Suppressor macrophage treated with lipopolysaccharide for 1 hour (primary cell): Measurements from ENCODE around the gene SH2D3A.
A peak's percentile ranks its signal among the peaks of the same experiment; 100 is the strongest.
"Not testable (repeated sequence)": the region's sequence is repeated elsewhere in the genome, so short reads cannot be mapped to it uniquely, and the experiment has no call there.

Source experiments
- DNase-seq, 3 donors: peaks; one replicate each; pipeline ENCODE4 v3.0.0-alpha.2; 2020 to 2022

SH2D3A gene

GRCh38 chr19:6767357-6768235 is at the start of gene SH2D3A:
SH2D3A (minus strand) TSS chr19:6767435; CDS start chr19:6763748, 3,687 bp downstream.
- DNase-seq = peak; percentile 96 to 99 (median 97)

DNA sequence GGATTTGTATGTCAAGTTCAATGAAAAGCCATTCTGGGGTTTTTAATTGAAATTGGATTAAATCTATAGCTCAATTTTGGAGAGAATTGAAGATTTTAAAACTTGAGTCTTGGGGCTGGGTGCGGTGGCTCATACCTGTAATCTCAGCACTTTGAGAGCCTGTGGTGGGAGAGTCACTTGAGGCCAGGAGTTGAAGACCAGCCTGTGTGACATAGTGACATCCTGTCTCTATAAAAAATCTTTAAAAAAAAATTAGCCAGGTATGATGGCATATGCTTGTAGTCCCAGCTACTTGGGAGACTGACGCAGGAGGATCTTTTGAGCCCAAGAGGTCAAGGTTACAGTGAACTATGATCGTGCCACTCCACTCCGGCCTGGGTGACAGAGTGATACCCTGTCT is 46.4 kb upstream of the SH2D3A start:
- DNase-seq = no peak

- no peak for DNase-seq
These were observed 45.4 kb upstream of the SH2D3A start for GRCh38 chr19:6812612-6813011.

- DNase-seq = peak; percentile 53 to 60 (median 60)
These were observed 44.7 kb upstream of the SH2D3A start for GRCh38 chr19:6811906-6812305.

- DNase-seq = no peak
These were observed 44.1 kb upstream of the SH2D3A start for GRCh38 chr19:6811378-6811777.

DNA sequence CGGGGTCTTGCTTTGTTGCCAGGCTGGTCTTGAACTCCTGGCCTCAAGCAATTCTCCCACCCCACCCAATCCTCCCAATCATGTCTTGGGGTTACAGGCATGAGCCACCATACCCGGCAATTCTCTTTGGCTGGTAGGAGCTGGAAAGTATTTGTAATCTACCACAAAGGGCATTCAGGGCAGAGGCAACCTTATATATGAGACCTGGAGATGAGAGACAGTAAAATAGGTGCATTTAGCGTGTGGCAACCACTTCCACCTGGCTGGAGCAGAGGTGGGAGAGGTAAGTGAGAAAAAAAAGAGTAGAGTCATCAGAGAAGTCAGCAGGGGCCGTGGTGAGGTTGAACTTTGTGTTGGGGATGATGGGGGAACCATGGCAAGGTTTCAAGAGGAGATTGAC is 42.0 kb upstream of the SH2D3A start:
- DNase-seq = no peak

DNA sequence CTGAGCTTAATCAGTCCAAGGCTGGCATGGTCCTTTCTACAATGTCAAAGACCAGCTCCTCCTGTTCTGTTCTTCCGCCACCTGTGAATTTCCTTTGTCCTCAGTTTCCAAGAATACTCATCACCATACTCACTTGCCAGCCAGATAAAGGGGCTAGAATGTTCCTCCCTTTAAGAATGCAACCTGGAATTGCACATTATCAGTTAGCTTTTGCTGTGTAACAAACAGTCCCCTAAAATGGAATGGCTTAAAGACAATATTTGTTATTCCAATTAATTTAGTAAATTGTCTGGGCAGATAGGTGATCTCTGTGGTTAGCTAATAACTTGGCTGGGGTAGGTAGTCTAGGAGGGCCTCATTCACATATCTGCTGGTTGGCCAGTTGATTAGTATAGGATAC is 41.3 kb upstream of the SH2D3A start:
- no peak for DNase-seq

DNA sequence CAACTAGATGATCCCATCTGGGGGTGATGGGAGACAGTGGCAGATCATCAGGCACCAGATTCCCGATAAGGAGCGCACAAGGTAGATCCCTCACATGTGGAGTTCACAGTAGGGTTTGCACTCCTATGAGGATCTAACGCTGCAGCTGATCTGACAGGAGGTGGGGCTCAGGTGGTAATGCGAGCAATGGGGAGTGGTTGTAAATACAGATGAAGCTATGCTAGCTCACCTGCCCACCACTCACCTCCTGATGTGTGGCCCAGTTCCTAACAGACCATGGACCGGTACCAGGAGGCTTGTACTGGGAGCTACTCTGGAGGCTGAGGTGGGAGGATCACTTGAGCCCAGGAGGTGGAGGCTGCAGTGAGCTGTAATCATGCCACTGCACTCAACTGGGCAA is 40.1 kb upstream of the SH2D3A start:
- no peak for DNase-seq

GRCh38 chr19:6806488-6806887 is 39.3 kb upstream of the SH2D3A start:
- peak in 2 of 3 donors; percentile 13 to 36 for DNase-seq

- peak; percentile 68 to 96 (median 77) for DNase-seq
These were observed 35.8 kb upstream of the SH2D3A start for GRCh38 chr19:6803036-6803404.

DNA sequence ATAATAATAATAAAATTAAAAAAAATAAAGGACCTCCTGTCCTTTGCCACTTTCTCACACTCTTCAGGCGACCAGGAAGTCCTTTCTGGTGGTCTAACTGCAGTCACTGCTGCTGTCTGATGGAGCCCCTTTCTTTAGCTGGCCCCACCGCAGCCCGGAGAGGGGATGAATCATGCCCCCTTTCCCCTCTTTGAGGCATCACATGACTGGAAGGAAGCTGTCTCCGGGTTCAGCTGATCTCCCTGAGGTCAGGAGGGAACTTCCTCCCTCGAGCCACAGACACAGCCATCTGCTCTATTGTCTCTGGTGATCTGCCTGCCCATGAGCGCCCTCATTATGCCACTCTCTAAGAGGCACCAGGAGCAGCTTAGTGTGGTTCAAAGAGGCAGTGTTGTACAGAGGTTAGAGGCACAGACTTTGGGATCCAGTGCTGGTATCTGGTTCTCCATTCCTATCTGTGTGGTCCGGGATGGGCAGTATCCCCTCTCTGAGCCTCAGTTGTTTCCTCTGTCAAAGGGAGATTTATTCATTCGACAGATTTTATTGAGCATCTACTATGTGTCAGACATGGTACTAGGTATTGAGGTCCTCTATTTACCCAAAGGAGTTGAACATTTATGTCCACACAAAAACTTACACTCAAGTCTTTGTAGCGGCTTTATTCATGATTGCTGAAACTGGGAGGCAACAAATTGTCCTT is 35.3 kb upstream of the SH2D3A start:
- peak; percentile 94 to 98 (median 96) for DNase-seq

GRCh38 chr19:6801485-6802086 is 34.4 kb upstream of the SH2D3A start:
- peak; percentile 96 to 99 (median 97) for DNase-seq

GRCh38 chr19:6800991-6801484 is 33.8 kb upstream of the SH2D3A start:
- peak in 2 of 3 donors; percentile 31 to 43 for DNase-seq

GRCh38 chr19:6800160-6800790 is 33.0 kb upstream of the SH2D3A start:
- DNase-seq = not testable (repeated sequence)

- peak; percentile 91 to 96 (median 93) for DNase-seq
These were observed 30.4 kb upstream of the SH2D3A start for GRCh38 chr19:6797646-6798045.

- DNase-seq = no peak
These were observed 29.0 kb upstream of the SH2D3A start for GRCh38 chr19:6796278-6796677.

- peak; percentile 58 to 87 (median 59) for DNase-seq
These were observed 27.6 kb upstream of the SH2D3A start for GRCh38 chr19:6794686-6795431.

GRCh38 chr19:6793973-6794372 is 26.7 kb upstream of the SH2D3A start:
- DNase-seq = no peak

- no peak for DNase-seq
These were observed 26.2 kb upstream of the SH2D3A start for GRCh38 chr19:6793411-6793810.

- no peak for DNase-seq
These were observed 24.0 kb upstream of the SH2D3A start for GRCh38 chr19:6791237-6791636.

- DNase-seq = no peak
These were observed 23.2 kb upstream of the SH2D3A start for GRCh38 chr19:6790194-6791128.
